Fibroblast of peridontal ligament (primary cell): ENCODE results near the gene HSF5.
"Not testable (repeated sequence)": the region's sequence is repeated elsewhere in the genome, so short reads cannot be mapped to it uniquely, and the experiment has no call there.

Experiments used
- DNase-seq: peaks from one replicate; pipeline ENCODE4 v3.0.0-alpha.2; 2010; ENCODE audit errors: extremely low read depth

Gene HSF5

GRCh38 chr17:58481798-58482197, 6.4 kb downstream of the HSF5 start:
- not testable (repeated sequence) for DNase-seq

- no peak for DNase-seq
Measured at GRCh38 chr17:58480090-58480489, 8.1 kb downstream of the HSF5 start.

- no peak for DNase-seq
Measured at GRCh38 chr17:58476812-58477211, 11.4 kb downstream of the HSF5 start.

- DNase-seq = no peak
Measured at GRCh38 chr17:58475985-58476384, 12.2 kb downstream of the HSF5 start.

- no peak for DNase-seq
Measured at GRCh38 chr17:58470356-58470755, 17.9 kb downstream of the HSF5 start.

GRCh38 chr17:58468944-58469343, 19.3 kb downstream of the HSF5 start:
- DNase-seq = no peak

- DNase-seq = no peak
Measured at GRCh38 chr17:58455491-58455890, 32.7 kb downstream of the HSF5 start.

- DNase-seq = no peak
Measured at GRCh38 chr17:58452738-58453137, 35.5 kb downstream of the HSF5 start.

- peak; percentile 82 for DNase-seq
Measured at GRCh38 chr17:58447039-58447975, 40.9 kb downstream of the HSF5 start.

- no peak for DNase-seq
Measured at GRCh38 chr17:58446086-58446485, 42.1 kb downstream of the HSF5 start.

GRCh38 chr17:58436805-58437239, 51.4 kb downstream of the HSF5 start:
- no peak for DNase-seq

- DNase-seq = no peak
Measured at GRCh38 chr17:58436245-58436644, 52.0 kb downstream of the HSF5 start.

- no peak for DNase-seq
Measured at GRCh38 chr17:58432806-58433573, 55.2 kb downstream of the HSF5 start.

- DNase-seq = no peak
Measured at GRCh38 chr17:58427807-58428206, 60.4 kb downstream of the HSF5 start.

- DNase-seq = no peak
Measured at GRCh38 chr17:58421711-58422110, 66.5 kb downstream of the HSF5 start.

- DNase-seq = no peak
Measured at GRCh38 chr17:58420827-58421226, 67.4 kb downstream of the HSF5 start.

- peak; percentile 72 for DNase-seq
Measured at GRCh38 chr17:58417300-58418092, 70.7 kb downstream of the HSF5 start, which contains the start of gene RNF43. Gene RNF43, minus strand, starts transcription at chr17:58417534. Its CDS starts 1,957 bp downstream, at chr17:58415577.

GRCh38 chr17:58416937-58417299, 71.3 kb downstream of the HSF5 start:
- DNase-seq = no peak

GRCh38 chr17:58416396-58416795, 71.8 kb downstream of the HSF5 start:
- DNase-seq = no peak

GRCh38 chr17:58415371-58416055, 72.7 kb downstream of the HSF5 start:
- DNase-seq = no peak

- DNase-seq = no peak
Measured at GRCh38 chr17:58414596-58414997, 73.6 kb downstream of the HSF5 start.
